SW 1271 (cell line): ENCODE data around the gene ITGB6.

Source experiments
- DNase-seq, 2 experiments: peaks; one replicate each; lab custom pipeline; 2025; lab: John Stamatoyannopoulos, UW

Gene ITGB6

GRCh38 chr2:160051371-160051800 lies 148.7 kb downstream of the ITGB6 start:
- no peak for DNase-seq

- no peak for DNase-seq
Observed at GRCh38 chr2:160050147-160050546, 149.9 kb downstream of the ITGB6 start.
